ENCODE data around the gene SLC16A13.
"Not testable (repeated sequence)": the region's sequence is repeated elsewhere in the genome, so short reads cannot be mapped to it uniquely, and the experiment has no call there.

SLC16A13 gene

DNA sequence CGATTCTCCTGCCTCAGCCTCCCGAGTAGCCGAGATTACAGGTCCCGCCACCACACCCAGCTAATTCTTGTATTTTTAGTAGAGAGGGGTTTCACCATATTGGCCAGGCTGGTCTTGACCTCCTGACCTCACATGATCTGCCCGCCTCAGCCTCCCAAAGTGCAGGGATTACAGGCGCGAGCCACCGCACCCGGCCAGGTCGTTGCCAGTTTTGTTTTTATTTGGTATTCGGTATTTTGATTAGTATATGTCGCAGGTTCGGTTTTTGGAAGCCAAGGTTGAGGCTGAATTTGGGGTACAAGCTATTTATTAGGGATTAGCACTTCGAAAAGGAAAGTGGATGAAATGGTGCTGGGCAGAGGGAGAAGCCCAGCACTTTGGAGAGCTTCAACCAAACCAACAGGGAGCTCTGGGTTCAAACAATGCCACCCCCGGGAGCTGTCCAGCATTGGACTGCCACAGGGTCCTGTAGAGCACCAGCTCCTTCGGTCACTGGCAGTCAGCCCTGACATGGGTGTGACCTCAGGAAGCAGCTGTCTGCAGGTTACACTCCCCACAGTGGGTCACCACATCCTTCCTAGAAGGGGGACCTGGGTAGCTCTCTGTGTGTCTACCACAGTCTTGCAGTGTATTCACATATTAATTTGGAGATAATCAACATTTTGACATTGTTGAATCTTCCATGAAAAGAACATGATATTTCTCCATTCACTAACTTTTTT lies 45.7 kb downstream of the SLC16A13 start:
- intact Hi-C loops (cut with DNase I) = no loop called here
- DNase-seq = no peak

DNA sequence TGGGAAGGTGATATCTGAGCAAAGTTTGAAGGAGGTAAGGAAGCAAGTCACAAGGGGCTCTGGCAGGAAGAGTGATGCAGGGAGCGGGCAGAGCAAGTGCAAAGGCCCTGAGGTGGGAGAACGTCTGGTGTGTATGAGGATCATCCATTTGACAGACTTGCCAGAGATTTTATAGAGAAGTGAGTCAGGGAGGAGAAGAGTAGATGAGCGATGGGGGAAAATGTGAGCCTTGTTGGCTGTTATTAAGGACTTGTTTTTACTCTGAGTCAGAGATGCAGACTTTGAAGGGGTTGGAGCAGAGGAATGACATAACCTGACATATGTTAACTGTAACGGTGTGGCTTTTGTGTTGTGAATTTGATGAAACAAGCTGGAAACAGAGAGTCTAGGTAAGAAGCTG lies 47.8 kb downstream of the SLC16A13 start:
- DNase-seq = no peak
- intact Hi-C loops (cut with DNase I) = no loop called here

GRCh38 chr17:7084088-7084487 lies 48.3 kb downstream of the SLC16A13 start:
- DNase-seq = no peak
- intact Hi-C loops (cut with DNase I) = no loop called here

- intact Hi-C loops (cut with DNase I) = not testable (repeated sequence)
Observed at GRCh38 chr17:7088442-7088841, 52.6 kb downstream of the SLC16A13 start.

DNA sequence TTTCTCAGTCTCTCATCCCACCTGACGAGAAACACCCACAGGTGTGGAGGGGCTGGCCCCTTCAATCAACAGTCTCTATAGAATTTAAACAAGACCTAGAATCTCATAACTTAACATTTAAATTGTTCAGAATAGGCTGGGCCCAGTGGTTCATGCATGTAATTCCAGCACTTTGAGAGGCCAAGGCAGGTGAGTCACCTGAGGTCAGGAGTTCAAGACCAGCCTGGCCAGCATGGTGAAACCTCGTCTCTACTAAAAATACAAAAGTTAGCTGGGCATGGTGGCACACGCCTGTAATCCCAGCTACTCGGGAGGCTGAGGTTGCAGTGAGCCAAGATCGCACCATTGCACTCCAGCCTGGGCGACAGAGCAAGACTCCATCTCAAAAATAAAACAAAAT lies 53.8 kb downstream of the SLC16A13 start:
- DNase-seq; intact Hi-C loops (cut with DNase I): not testable (repeated sequence)

More at GRCh38 chr17:7088442-7088841, 52.6 kb downstream of the SLC16A13 start:
- not testable (repeated sequence) for DNase-seq

Measured in head of caudate nucleus (tissue), 42 donors.